Caco-2 (cell line): ENCODE data around the gene LRIG1. TPM values are rescaled to one million over a fixed set of nuclear protein-coding genes. Genes with fewer than 3 reads are reported as not detected.

Experiments
- BruUV-seq: library from RNA; stranded (reverse); fragments of 400-500 nt; replicated peaks from 2 replicates; lab custom pipeline; 2021; lab: Mats Ljungman, UMichigan
- CTCF ChIA-PET: fragments of 300-600 bp; sonication (Branson Sonifier 250); formaldehyde crosslinking; loops from one replicate; lab custom pipeline; 2022; ENCODE audit warnings: antibody characterized with exemption; lab: Charles Lee
- POLR2A ChIA-PET: fragments of 300-600 bp; sonication (Branson Sonifier 250); formaldehyde crosslinking; loops from one replicate; lab custom pipeline; 2022; ENCODE audit warnings: antibody characterized with exemption; lab: Charles Lee
- DNase-seq, 2 experiments: peaks; one replicate each; pipeline versions ENCODE4 v3.0.0 to v3.0.0-alpha.2; 2020 to 2022
- H3K27me3 ChIP-seq: replicated peaks from 2 replicates; pipeline ENCODE4 v1.6.0; 2011; ENCODE audit warnings: low read length; ENCODE audit not compliant: control insufficient read depth, insufficient read depth
- H3K36me3 ChIP-seq: 2 replicates; pipeline ENCODE4 v1.5.1; 2011; ENCODE audit warnings: low read length; ENCODE audit not compliant: control insufficient read depth, insufficient read depth
- H3K4me1 ChIP-seq: fragments of 250-450 bp; sonication (Bioruptor Pico); 2 replicates; pipeline ENCODE4 v1.5.1; 2020; ENCODE audit warnings: mild to moderate bottlenecking
- H3K4me3 ChIP-seq: 2 replicates; pipeline ENCODE4 v1.5.1; 2011; ENCODE audit warnings: low read depth, mild to moderate bottlenecking, control low read depth, low read length
- H3K9me3 ChIP-seq: fragments of 250-450 bp; sonication (Bioruptor Pico); 2 replicates; pipeline ENCODE4 v1.5.1; 2020; ENCODE audit warnings: mild to moderate bottlenecking, moderate library complexity
- H3K27ac Mint-ChIP-seq: one replicate; pipeline ENCODE4 v1.8.0; 2022; ENCODE audit warnings: mixed read lengths; ENCODE audit not compliant: unreplicated experiment
- H3K27me3 Mint-ChIP-seq: one replicate; pipeline ENCODE4 v1.8.0; 2022; ENCODE audit warnings: mixed read lengths; ENCODE audit not compliant: insufficient read depth, unreplicated experiment
- H3K36me3 Mint-ChIP-seq: one replicate; pipeline ENCODE4 v1.8.0; 2022; ENCODE audit warnings: mild to moderate bottlenecking, mixed read lengths; ENCODE audit not compliant: insufficient read depth, unreplicated experiment
- H3K4me1 Mint-ChIP-seq: one replicate; pipeline ENCODE4 v1.8.0; 2022; ENCODE audit warnings: low read depth, mixed read lengths; ENCODE audit not compliant: unreplicated experiment
- H3K4me3 Mint-ChIP-seq: one replicate; pipeline ENCODE4 v1.8.0; 2022; ENCODE audit warnings: mild to moderate bottlenecking, moderate library complexity, mixed read lengths; ENCODE audit not compliant: unreplicated experiment
- H3K9me3 Mint-ChIP-seq: one replicate; pipeline ENCODE4 v1.8.0; 2022; ENCODE audit warnings: mixed read lengths; ENCODE audit not compliant: unreplicated experiment
- CTCF ChIP-seq, 2 experiments: fragments of 200-600 bp in 1 of 2; IDR thresholded peaks; 1 replicate in 1 of 2; 2 replicates in 1 of 2; pipeline versions ENCODE4 v1.5.1 to v1.8.0; 2011 to 2022; ENCODE audit warnings: antibody characterized with exemption in 1 of 2, control low read depth in 1 of 2, inconsistent platforms in 1 of 2, low read depth in 1 of 2, low read length in 1 of 2, mild to moderate bottlenecking in 1 of 2, moderate library complexity in 1 of 2; ENCODE audit not compliant: insufficient read depth in 1 of 2, severe bottlenecking in 1 of 2, unreplicated experiment in 1 of 2
- intact Hi-C: fragments of 100-400 bp; cut with micrococcal nuclease; formaldehyde crosslinking; loops from one replicate; pipeline ENCODE4 v1.10.0; 2022; ENCODE audit not compliant: unreplicated experiment
- total RNA-seq: library from RNA; stranded (reverse); gene quantifications from 2 replicates; pipeline ENCODE4 v1.2.3, GENCODE V29; 2022

The LRIG1 gene
- total RNA-seq, 1 experiment from 2014 or later = 43.4 TPM

- DNase-seq = no peak
- Mint-ChIP-seq H3K4me1 (peaks cover under 1% of the 10 kb centered on the region), H3K9me3 (no peaks in the 10 kb centered on the region), H3K4me3 (no peak overlapping the region), H3K27me3 (no peaks in the 10 kb centered on the region), H3K27ac (peak overlapping the region; percentile 56), H3K36me3 (peaks cover 31% of the 10 kb centered on the region)
- CTCF ChIA-PET = no interaction called here
- no peaks in the 10 kb centered on the region for H3K27me3 ChIP-seq
- no peak overlapping the region for H3K4me3 ChIP-seq
- peaks cover 7% of the 10 kb centered on the region for H3K36me3 ChIP-seq
- POLR2A ChIA-PET = no interaction called here
- BruUV-seq = no TSS peak
- no peak for TF ChIP-seq CTCF (IDR thresholded peaks at IDR 0.05; ENCODE audit: insufficient read depth in 1 of 2, low read depth in 1 of 2, low read length in 1 of 2, severe bottlenecking in 1 of 2, unreplicated experiment in 1 of 2)
- intact Hi-C loops = no loop called here
- H3K4me1 ChIP-seq = no peaks in the 10 kb centered on the region
- H3K9me3 ChIP-seq = no peaks in the 10 kb centered on the region
Measured at GRCh38 chr3:66402596-66403290, 98.1 kb downstream of the LRIG1 start.

- Mint-ChIP-seq H3K4me1 (no peaks in the 10 kb centered on the region), H3K27ac (peak overlapping the region; percentile 56), H3K27me3 (no peaks in the 10 kb centered on the region), H3K36me3 (peaks cover 33% of the 10 kb centered on the region), H3K9me3 (no peaks in the 10 kb centered on the region), H3K4me3 (no peak overlapping the region)
- no peak for DNase-seq
- H3K4me3 ChIP-seq = no peak overlapping the region
- H3K36me3 ChIP-seq = peaks cover 7% of the 10 kb centered on the region
- no peaks in the 10 kb centered on the region for H3K27me3 ChIP-seq
- BruUV-seq = no TSS peak
- H3K4me1 ChIP-seq = no peaks in the 10 kb centered on the region
- ChIA-PET CTCF (no interaction called here), POLR2A (no interaction called here)
- intact Hi-C loops = no loop called here
- TF ChIP-seq CTCF (IDR thresholded peaks at IDR 0.05; ENCODE audit: insufficient read depth in 1 of 2, low read depth in 1 of 2, low read length in 1 of 2, severe bottlenecking in 1 of 2, unreplicated experiment in 1 of 2) = no peak
- no peaks in the 10 kb centered on the region for H3K9me3 ChIP-seq
Measured at GRCh38 chr3:66401675-66402491, 98.9 kb downstream of the LRIG1 start.

GRCh38 chr3:66401157-66401550, 99.7 kb downstream of the LRIG1 start:
- no peaks in the 10 kb centered on the region for H3K27me3 Mint-ChIP-seq
- H3K36me3 ChIP-seq = peaks cover 7% of the 10 kb centered on the region
- no peak for TF ChIP-seq CTCF (IDR thresholded peaks at IDR 0.05; ENCODE audit: insufficient read depth in 1 of 2, low read depth in 1 of 2, low read length in 1 of 2, severe bottlenecking in 1 of 2, unreplicated experiment in 1 of 2)

More at GRCh38 chr3:66401157-66401550, 99.7 kb downstream of the LRIG1 start:
- no peak overlapping the region for H3K27ac Mint-ChIP-seq
- no peaks in the 10 kb centered on the region for H3K4me1 Mint-ChIP-seq
- Histone ChIP-seq H3K4me3 (no peak overlapping the region), H3K9me3 (no peaks in the 10 kb centered on the region), H3K27me3 (no peaks in the 10 kb centered on the region), H3K4me1 (no peaks in the 10 kb centered on the region)
- H3K9me3 Mint-ChIP-seq = no peaks in the 10 kb centered on the region
- ChIA-PET POLR2A (no interaction called here), CTCF (no interaction called here)
- no TSS peak for BruUV-seq
- DNase-seq = no peak
- peaks cover 40% of the 10 kb centered on the region for H3K36me3 Mint-ChIP-seq
- intact Hi-C loops = no loop called here
- no peak overlapping the region for H3K4me3 Mint-ChIP-seq
